Mesenteric fat pad (tissue), 1 donor: ENCODE results near the gene ALG1. TPM values are rescaled to one million over a fixed set of nuclear protein-coding genes. Genes with fewer than 3 reads are reported as not detected.
"Not testable (repeated sequence)": the region's sequence is repeated elsewhere in the genome, so short reads cannot be mapped to it uniquely, and the experiment has no call there.

ENCODE experiments used
- DNase-seq: peaks from one replicate; pipeline ENCODE4 v3.0.0-alpha.2; 2020; ENCODE audit warnings: low spot score
- total RNA-seq: library from RNA; stranded (reverse); fragmentation: NEBNext Ultra II Directional; extraction: Animal tissue kit (Norgen Biotek cat#: 25700); gene quantifications from one replicate; pipeline ENCODE4 v1.2.1, GENCODE V29; 2021
- donor health status: DM: yes; HTN: yes; CAD: no.

Gene ALG1
- total RNA-seq, 1 donor from 2014 or later, result 20.4 TPM

DNA sequence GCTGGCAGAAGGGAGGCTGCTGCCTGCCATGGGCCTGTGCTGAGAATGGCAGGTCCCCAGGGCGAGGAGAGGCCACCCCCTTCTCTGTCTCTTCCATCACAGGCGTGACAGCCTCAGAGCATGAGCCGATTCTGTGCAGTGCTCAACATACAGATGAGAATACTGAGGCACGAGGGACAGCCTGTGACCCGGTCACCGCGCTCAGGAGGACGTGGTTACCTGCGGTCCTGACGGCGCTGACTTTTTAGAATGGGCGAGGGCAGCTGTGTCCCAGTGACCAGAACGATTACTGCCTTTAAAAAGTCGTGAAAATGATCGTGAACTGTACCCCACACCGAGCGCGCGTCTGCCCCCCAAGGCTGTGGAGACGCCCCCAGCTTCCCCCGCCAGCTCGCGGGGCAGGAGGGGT is 25.4 kb downstream of the ALG1 start:
- not testable (repeated sequence) for DNase-seq

- DNase-seq, result peak; percentile 99
Observed at GRCh38 chr16:5097470-5098220, 26.0 kb downstream of the ALG1 start, which contains the start of gene EEF2KMT. TSS of gene EEF2KMT (minus strand) at chr16:5097795. CDS start at chr16:5097739, 56 bp downstream.

- DNase-seq, result not testable (repeated sequence)
Observed at GRCh38 chr16:5098221-5099159, 26.8 kb downstream of the ALG1 start.

- not testable (repeated sequence) for DNase-seq
Observed at GRCh38 chr16:5099174-5099573, 27.5 kb downstream of the ALG1 start.

DNA sequence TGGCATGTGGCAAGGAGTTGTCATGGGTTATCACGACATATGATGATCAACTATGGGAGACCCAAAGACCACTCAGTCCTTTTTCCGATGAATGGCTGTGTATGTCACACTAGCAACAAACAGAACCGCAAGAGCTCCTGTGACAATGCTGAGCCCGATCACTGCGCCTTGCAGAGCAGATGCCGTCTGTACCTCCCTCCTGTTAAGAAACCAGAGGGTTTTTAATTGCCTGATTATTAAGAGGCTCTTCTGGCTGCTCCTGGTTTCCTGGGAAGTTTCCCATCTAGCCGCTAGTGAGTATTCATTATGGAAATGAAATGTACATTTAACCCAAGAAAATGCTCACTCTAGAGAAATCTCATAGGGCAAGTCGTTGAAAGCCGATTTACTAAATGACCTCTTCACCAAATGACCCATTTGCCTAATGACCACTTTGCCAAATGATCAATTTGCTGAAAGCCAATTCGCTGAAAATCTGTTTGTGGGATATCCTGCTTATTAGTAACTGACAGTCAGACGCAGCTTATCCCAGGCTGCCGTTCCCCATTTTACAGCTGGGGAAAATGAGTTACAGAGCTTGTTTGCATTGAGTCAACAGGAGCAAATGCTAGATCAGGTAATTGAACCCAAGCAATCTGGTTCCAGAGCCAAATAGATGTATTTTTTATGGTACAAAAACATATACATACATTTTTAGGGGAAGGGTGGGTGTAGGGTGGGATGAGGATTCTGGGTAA is 31.8 kb downstream of the ALG1 start:
- DNase-seq, result not testable (repeated sequence)

- not testable (repeated sequence) for DNase-seq
Observed at GRCh38 chr16:5105039-5105438, 33.4 kb downstream of the ALG1 start.

DNA sequence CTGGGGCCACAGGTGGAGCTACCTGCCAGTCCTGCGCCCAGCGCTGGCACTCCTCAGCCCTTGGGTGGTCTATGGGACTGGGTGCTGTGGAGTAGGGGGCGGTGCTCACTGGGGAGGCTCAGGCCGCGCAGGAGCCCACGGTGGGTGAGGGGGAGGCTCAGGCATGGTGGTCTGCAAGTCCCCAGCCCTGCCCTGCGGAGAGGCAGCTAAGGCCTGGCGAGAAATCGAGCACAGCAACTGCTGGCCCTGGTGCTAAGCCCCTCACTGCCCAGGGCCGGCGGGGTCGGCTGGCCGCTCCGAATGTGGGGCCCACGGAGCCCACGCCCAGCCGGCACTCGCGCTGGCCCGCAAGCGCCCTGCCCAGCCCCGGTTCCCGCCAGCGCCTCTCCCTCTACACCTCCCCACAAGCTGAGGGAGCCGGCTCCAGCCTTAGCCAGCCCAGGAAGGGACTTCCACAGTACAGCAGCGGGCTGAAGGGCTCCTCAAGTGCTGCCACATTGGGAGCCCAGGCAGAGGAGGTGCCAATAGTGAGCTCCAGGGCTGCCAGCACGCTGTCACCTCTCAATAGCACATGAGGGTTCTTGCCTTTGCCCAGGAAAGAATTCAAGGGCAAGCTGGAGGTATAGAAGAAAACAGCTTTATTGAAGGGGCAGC is 37.0 kb downstream of the ALG1 start:
- no peak for DNase-seq

DNA sequence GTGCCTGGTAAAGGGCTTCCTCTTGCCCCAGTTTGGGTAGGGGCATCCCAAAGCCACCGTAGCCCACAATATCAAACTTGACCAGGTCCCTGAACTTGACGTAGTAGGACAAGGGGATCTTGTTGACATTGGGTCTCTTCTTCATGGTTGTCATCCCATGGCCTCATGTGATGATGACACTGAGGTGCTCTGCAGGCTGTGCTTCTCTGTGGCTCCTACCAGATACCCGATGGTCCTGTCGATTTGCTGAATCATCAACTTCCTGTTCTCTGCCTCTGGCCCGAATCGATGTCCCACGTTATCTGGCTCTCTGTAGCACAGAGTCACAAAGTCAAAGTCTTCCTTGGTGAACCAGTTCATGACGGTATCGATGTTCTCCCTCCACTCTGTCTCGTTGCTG is 39.3 kb downstream of the ALG1 start:
- not testable (repeated sequence) for DNase-seq

- not testable (repeated sequence) for DNase-seq
Observed at GRCh38 chr16:5116780-5117295, 45.2 kb downstream of the ALG1 start.

GRCh38 chr16:5117300-5118087 is 45.9 kb downstream of the ALG1 start:
- not testable (repeated sequence) for DNase-seq

DNA sequence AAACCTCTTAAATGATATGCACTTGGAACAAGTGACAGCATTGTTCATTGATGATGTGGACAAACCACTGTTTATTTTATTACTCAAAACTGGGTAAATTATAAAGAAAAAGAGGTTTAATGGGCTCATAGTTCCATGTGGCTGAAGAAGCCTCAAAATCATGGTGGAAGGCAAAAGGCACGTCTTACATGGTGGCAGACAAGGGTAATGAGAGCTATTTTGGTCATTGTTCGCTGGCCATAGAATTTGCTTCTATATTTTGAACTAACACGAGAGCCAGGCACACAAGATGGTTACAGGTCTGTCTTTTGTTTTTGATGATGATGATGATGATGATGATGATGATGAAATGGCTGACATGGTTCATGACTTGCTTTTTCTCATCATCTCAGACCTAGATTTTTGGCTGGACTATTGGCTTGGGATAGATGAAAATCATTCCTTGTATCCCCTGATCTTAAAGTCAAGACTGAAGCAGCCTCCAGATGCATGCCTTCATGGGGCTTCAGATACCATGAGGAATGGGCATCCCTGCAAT is 59.9 kb downstream of the ALG1 start:
- DNase-seq, result not testable (repeated sequence)

- DNase-seq, result not testable (repeated sequence)
Observed at GRCh38 chr16:5132915-5133600, 61.4 kb downstream of the ALG1 start.

GRCh38 chr16:5134739-5135452 is 63.3 kb downstream of the ALG1 start:
- DNase-seq, result not testable (repeated sequence)

Other genes starting within 250 kb of the ALG1 start
- 86.6 TPM for gene GLYR1, start 224.6 kb upstream of the ALG1 start, total RNA-seq
- gene UBN1, start 224.4 kb upstream of the ALG1 start, total RNA-seq, result 54.3 TPM
- 10.9 TPM for gene PPL, start 134.7 kb upstream of the ALG1 start, total RNA-seq
- 0.35 TPM for gene SEC14L5, start 113.5 kb upstream of the ALG1 start, total RNA-seq
- 12.1 TPM for gene NAGPA, start 37.9 kb upstream of the ALG1 start, total RNA-seq
- 14.1 TPM for gene C16orf89, start 5.9 kb upstream of the ALG1 start, total RNA-seq
- 12.7 TPM for gene EEF2KMT, start 26.0 kb downstream of the ALG1 start, total RNA-seq